ENCODE results near the gene HEBP1. TPM values are rescaled to one million over a fixed set of nuclear protein-coding genes. Genes with fewer than 3 reads are reported as not detected.

HEBP1 gene
- total RNA-seq, 1 donor from 2014 or later: 109 TPM

DNA sequence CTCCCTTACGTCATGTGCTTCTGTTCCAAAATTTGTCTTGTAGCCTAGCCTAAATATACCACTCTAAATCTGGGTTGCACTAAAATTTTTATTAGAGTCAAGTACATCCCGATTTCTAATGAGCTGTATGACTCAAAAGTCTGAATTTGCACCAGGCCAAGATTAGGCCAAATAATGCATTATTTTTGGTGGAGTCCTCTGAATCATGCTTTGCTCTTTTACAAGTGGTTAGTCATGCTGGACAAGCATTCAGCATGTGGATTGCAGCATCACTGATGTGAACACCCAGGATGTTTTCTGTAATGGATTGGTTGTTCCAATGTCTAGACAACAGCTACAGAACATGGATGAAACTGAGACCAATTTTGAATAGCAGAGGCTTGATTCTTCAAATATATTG is 23.7 kb downstream of the HEBP1 start:
- Mint-ChIP-seq H3K36me3 (ENCODE audit: insufficient read depth) (peaks cover 51% of the 10 kb centered on the region), H3K27ac (no peak overlapping the region), H3K4me1 (ENCODE audit: low read depth) (no peaks in the 10 kb centered on the region), H3K4me3 (ENCODE audit: low read depth) (no peak overlapping the region), H3K27me3 (no peaks in the 10 kb centered on the region), H3K9me3 (ENCODE audit: low read depth) (peaks cover 11% of the 10 kb centered on the region)
- TF ChIP-seq, protein P1, sequence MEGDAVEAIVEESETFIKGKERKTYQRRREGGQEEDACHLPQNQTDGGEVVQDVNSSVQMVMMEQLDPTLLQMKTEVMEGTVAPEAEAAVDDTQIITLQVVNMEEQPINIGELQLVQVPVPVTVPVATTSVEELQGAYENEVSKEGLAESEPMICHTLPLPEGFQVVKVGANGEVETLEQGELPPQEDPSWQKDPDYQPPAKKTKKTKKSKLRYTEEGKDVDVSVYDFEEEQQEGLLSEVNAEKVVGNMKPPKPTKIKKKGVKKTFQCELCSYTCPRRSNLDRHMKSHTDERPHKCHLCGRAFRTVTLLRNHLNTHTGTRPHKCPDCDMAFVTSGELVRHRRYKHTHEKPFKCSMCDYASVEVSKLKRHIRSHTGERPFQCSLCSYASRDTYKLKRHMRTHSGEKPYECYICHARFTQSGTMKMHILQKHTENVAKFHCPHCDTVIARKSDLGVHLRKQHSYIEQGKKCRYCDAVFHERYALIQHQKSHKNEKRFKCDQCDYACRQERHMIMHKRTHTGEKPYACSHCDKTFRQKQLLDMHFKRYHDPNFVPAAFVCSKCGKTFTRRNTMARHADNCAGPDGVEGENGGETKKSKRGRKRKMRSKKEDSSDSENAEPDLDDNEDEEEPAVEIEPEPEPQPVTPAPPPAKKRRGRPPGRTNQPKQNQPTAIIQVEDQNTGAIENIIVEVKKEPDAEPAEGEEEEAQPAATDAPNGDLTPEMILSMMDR (IDR thresholded peaks at IDR 0.05; ENCODE audit: unreplicated experiment): no peak
- no peak for DNase-seq (ENCODE audit: low spot score, unreplicated experiment)

DNA sequence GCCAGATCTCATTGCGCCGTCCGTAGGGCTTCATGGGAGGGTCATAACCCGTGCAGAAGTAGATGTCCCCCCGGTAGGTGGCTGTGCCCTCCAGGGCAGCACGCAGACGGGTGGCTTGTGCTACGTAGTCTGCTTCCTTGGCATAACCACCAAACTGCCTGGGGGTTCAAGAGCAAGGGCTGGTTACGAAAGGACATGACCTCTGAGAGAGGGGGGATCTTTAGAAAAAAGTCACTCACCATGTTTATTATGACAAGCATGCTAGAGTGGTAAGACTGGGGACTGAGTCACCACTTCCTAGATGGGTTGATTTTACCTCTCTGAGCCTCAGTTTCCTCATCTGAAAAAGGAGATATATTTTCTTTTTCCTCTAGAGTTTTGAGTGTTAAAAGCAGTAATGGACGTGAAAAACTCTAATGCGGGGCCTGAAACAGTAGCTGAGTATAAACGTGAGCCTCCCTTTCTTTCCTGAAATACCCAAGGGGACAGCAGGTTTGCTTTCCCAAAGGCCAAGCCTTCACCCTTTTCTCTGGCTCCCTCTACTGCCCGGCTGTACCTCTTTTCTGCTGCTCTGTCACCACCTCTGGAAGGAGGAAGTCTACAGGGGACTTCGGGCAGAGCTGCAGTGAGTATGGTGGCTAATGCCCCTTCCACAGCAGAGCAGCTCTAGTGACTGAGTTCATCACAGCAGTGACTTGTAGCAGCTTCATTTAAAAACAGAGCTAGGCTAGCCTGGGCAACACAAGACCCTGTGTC is 24.6 kb downstream of the HEBP1 start:
- TF ChIP-seq, protein P1 (IDR thresholded peaks at IDR 0.05; ENCODE audit: unreplicated experiment): peak; percentile 48
- peaks cover 11% of the 10 kb centered on the region for H3K9me3 Mint-ChIP-seq (ENCODE audit: low read depth)
- H3K4me3 Mint-ChIP-seq (ENCODE audit: low read depth): no peak overlapping the region
- DNase-seq (ENCODE audit: low spot score, unreplicated experiment): no peak
- no peaks in the 10 kb centered on the region for H3K4me1 Mint-ChIP-seq (ENCODE audit: low read depth)
- H3K36me3 Mint-ChIP-seq (ENCODE audit: insufficient read depth): peaks cover 54% of the 10 kb centered on the region
- H3K27ac Mint-ChIP-seq: peak overlapping the region; percentile 34
- no peaks in the 10 kb centered on the region for H3K27me3 Mint-ChIP-seq

DNA sequence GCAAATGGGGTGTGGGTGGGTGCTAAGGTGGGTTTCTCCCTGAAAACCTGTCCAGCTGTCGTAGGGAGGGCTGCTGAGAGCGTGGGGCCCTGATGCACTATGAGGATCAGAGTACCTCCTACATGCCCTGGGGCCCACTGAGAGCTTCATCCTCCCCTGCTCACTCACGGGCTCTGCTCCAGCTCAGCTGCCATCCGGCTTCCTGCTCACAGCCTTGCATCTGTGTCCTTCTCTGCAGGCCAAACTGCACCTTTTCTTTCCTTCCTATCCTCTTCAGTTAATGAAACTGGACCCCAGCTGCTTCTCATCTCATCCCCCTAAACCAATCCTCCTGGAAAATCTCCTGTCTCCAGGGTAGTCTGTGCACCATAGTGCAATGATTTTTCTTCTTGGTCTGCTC is 25.9 kb downstream of the HEBP1 start:
- Mint-ChIP-seq H3K27me3 (no peaks in the 10 kb centered on the region), H3K4me1 (ENCODE audit: low read depth) (no peaks in the 10 kb centered on the region), H3K9me3 (ENCODE audit: low read depth) (peaks cover 11% of the 10 kb centered on the region), H3K27ac (peak overlapping the region; percentile 4), H3K4me3 (ENCODE audit: low read depth) (no peak overlapping the region), H3K36me3 (ENCODE audit: insufficient read depth) (peaks cover 54% of the 10 kb centered on the region)
- DNase-seq (ENCODE audit: low spot score, unreplicated experiment): no peak
- TF ChIP-seq, protein P1 (IDR thresholded peaks at IDR 0.05; ENCODE audit: unreplicated experiment): no peak

DNA sequence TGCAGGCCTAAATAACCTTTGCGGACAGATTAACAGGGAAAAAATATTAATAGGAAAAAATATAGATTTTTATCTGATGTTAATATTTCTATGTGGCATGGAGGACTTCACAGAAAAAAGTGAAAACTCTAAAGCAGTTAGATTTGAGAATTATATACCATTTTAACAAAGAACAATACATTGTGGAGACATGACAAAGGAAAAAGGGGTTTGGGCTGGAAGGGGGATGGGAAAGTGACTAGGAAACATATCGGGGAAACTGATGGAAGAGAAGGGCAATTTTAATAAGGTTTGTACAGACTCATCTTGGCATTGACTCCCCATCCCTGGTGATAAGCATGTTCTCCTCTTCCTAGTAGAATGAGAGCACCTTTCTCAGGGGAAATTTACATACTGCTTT is 27.0 kb downstream of the HEBP1 start:
- H3K36me3 Mint-ChIP-seq (ENCODE audit: insufficient read depth): peaks cover 57% of the 10 kb centered on the region
- H3K27ac Mint-ChIP-seq: no peak overlapping the region
- peaks cover 11% of the 10 kb centered on the region for H3K9me3 Mint-ChIP-seq (ENCODE audit: low read depth)
- TF ChIP-seq, protein P1 (IDR thresholded peaks at IDR 0.05; ENCODE audit: unreplicated experiment): no peak
- H3K4me1 Mint-ChIP-seq (ENCODE audit: low read depth): no peaks in the 10 kb centered on the region
- no peak overlapping the region for H3K4me3 Mint-ChIP-seq (ENCODE audit: low read depth)
- DNase-seq (ENCODE audit: low spot score, unreplicated experiment): no peak
- H3K27me3 Mint-ChIP-seq: no peaks in the 10 kb centered on the region

DNA sequence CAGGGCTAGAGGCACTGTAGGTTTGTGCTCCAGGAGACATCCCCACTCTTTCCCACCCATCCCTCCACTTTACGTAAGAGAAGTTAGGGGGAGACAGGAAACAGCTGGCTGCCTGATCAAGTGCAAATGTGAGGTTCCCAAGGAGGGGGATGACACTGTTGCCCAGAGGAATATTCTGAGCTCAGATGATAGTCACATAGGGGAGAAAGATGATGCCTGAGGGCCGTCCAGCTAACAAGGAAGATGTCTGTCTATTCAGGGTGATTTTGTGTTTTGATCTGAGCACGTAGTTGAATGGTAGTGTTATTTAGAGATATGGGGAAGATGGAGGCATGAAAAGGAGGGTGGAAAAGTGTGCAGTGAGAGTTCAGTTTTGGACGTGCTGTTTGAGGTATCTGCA is 34.2 kb downstream of the HEBP1 start:
- Mint-ChIP-seq H3K27me3 (no peaks in the 10 kb centered on the region), H3K27ac (no peak overlapping the region), H3K4me3 (ENCODE audit: low read depth) (no peak overlapping the region), H3K4me1 (ENCODE audit: low read depth) (no peaks in the 10 kb centered on the region), H3K9me3 (ENCODE audit: low read depth) (no peaks in the 10 kb centered on the region), H3K36me3 (ENCODE audit: insufficient read depth) (peaks cover 8% of the 10 kb centered on the region)
- DNase-seq (ENCODE audit: low spot score, unreplicated experiment): no peak
- TF ChIP-seq, protein P1 (IDR thresholded peaks at IDR 0.05; ENCODE audit: unreplicated experiment): no peak
